ENCODE measurements around the gene CACNB2. TPM values are rescaled to one million over a fixed set of nuclear protein-coding genes. Genes with fewer than 3 reads are reported as not detected.
A peak's percentile ranks its signal among the peaks of the same experiment; 100 is the strongest.

The CACNB2 gene
- total RNA-seq, 2 donors from 2014 or later = 5.5 to 17.4 TPM

DNA sequence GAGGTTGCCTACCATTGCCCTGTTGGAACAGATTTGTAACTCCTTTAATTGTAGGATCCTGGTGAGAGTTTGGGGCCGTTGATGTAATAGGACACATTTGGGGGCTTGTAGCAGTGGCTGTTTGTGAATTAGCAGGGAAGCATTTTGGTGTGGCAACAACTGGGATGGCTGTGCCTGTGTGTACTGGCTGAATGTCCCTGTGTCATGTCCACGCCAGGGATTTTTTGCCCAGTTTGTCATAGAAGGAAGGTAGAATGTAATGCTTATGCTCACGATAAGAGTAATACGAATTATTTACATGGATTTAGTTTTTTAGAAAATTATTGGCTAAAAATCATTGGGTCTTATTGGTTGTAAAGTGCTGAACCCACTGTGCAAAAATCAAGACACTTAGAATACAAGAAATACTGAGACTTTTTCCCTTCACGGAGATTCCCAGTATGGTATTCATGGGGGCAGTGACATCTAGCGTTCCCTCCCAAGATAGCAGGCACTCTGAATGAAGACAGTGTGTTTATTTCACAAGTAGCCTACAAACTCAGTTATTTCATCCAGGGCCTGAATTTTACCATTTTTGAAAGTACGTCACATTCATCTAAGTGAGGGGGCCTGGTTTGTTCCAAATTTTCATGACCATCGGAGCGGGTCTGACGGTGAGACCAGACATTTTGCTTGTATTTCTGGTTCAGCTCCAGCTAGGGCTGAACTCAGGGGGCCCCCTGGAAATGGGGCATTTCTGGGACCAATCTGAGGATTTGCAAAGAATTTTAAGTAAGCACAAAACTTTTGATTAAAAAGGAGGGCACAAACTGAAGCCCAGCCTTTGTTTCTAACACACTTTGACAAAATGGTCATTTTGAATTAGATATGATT, 74.7 kb downstream of the CACNB2 start:
- peak; percentile 33 for DNase-seq (ENCODE audit: low spot score)
- H3K27me3 ChIP-seq (replicated peaks; ENCODE audit: insufficient read depth) = no peaks in the 10 kb centered on the region
- WGBS = 32% methylated on average over 10 of the region's 10 CpGs
- no peaks in the 10 kb centered on the region for H3K9me3 ChIP-seq
- no peaks in the 10 kb centered on the region for H3K36me3 ChIP-seq
- no peaks in the 10 kb centered on the region for H3K4me1 ChIP-seq (replicated peaks)
- TF ChIP-seq, protein P1, sequence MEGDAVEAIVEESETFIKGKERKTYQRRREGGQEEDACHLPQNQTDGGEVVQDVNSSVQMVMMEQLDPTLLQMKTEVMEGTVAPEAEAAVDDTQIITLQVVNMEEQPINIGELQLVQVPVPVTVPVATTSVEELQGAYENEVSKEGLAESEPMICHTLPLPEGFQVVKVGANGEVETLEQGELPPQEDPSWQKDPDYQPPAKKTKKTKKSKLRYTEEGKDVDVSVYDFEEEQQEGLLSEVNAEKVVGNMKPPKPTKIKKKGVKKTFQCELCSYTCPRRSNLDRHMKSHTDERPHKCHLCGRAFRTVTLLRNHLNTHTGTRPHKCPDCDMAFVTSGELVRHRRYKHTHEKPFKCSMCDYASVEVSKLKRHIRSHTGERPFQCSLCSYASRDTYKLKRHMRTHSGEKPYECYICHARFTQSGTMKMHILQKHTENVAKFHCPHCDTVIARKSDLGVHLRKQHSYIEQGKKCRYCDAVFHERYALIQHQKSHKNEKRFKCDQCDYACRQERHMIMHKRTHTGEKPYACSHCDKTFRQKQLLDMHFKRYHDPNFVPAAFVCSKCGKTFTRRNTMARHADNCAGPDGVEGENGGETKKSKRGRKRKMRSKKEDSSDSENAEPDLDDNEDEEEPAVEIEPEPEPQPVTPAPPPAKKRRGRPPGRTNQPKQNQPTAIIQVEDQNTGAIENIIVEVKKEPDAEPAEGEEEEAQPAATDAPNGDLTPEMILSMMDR (IDR thresholded peaks at IDR 0.05) = peak in 3 of 4 experiments; percentile 51 to 68 (median 63)
- no peak for TF ChIP-seq POLR2A (IDR thresholded peaks at IDR 0.05)
- intact Hi-C loops (cut with DNase I) = loop anchor here (5.0 to 10.0 kb wide), 3 partner anchors 303 to 610 kb away; no protein-coding TSS in a partner anchor
- H3K4me3 ChIP-seq = no peak overlapping the region
- no peak overlapping the region for H3K27ac ChIP-seq

- no peak for TF ChIP-seq POLR2A (IDR thresholded peaks at IDR 0.05)
- TF ChIP-seq, protein P1 (IDR thresholded peaks at IDR 0.05) = peak in 3 of 4 experiments; percentile 25 to 38 (median 25)
- Histone ChIP-seq H3K4me3 (no peak overlapping the region), H3K36me3 (no peaks in the 10 kb centered on the region), H3K4me1 (replicated peaks) (no peaks in the 10 kb centered on the region), H3K27ac (no peak overlapping the region), H3K9me3 (no peaks in the 10 kb centered on the region), H3K27me3 (replicated peaks; ENCODE audit: insufficient read depth) (no peaks in the 10 kb centered on the region)
- 48% methylated on average over 2 of the region's 2 CpGs for WGBS
- intact Hi-C loops (cut with DNase I) = loop anchor here (5.0 to 10.0 kb wide), 3 partner anchors 304 to 612 kb away; no protein-coding TSS in a partner anchor
- DNase-seq (ENCODE audit: low spot score) = no peak
These were observed 76.3 kb downstream of the CACNB2 start for GRCh38 chr10:18216482-18216881.

GRCh38 chr10:18217577-18217976, 77.4 kb downstream of the CACNB2 start:
- 88% methylated on average over 2 of the region's 2 CpGs for WGBS
- DNase-seq (ENCODE audit: low spot score) = no peak
- Histone ChIP-seq H3K9me3 (no peaks in the 10 kb centered on the region), H3K4me3 (no peak overlapping the region), H3K27me3 (replicated peaks; ENCODE audit: insufficient read depth) (no peaks in the 10 kb centered on the region), H3K4me1 (replicated peaks) (no peaks in the 10 kb centered on the region), H3K36me3 (no peaks in the 10 kb centered on the region), H3K27ac (no peak overlapping the region)
- intact Hi-C loops (cut with DNase I) = loop anchor here (5.0 to 10.0 kb wide), 3 partner anchors 305 to 613 kb away; no protein-coding TSS in a partner anchor
- TF ChIP-seq POLR2A (IDR thresholded peaks at IDR 0.05) (no peak), POLR2AphosphoS5 (IDR thresholded peaks at IDR 0.05) (no peak)
- TF ChIP-seq, protein P1 (IDR thresholded peaks at IDR 0.05) = no peak

DNA sequence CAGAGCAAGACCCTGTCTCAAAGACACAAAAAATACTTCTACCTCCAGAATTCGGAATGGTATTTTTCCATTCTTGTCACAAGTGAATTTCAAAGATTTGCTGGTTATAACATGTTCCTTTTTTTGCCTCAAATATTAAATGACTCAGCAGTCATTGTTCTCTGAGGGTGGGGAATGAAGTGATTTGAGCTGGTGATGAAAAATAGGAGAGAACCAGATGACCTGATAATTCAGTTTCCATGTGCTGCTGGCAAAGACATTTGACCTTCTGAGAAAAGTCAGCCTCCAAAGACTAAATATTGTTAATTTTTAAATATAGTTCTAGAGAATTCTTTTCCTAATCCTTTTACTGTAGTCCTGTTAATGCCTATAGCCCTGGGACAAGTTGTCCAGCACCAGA, 78.9 kb downstream of the CACNB2 start:
- no peak for DNase-seq (ENCODE audit: low spot score)
- no peak overlapping the region for H3K27ac ChIP-seq
- no peaks in the 10 kb centered on the region for H3K27me3 ChIP-seq (replicated peaks; ENCODE audit: insufficient read depth)
- H3K9me3 ChIP-seq = no peaks in the 10 kb centered on the region
- TF ChIP-seq POLR2A (IDR thresholded peaks at IDR 0.05) (no peak), POLR2AphosphoS5 (IDR thresholded peaks at IDR 0.05) (no peak)
- TF ChIP-seq, protein P1 (IDR thresholded peaks at IDR 0.05) = no peak
- intact Hi-C loops (cut with DNase I) = loop anchor here (5.0 to 10.0 kb wide), 3 partner anchors 307 to 614 kb away; no protein-coding TSS in a partner anchor
- WGBS = 62% methylated on average over 1 of the region's 1 CpG
- H3K4me1 ChIP-seq (replicated peaks) = no peaks in the 10 kb centered on the region
- no peak overlapping the region for H3K4me3 ChIP-seq
- H3K36me3 ChIP-seq = no peaks in the 10 kb centered on the region

Measured in prostate gland (tissue), 2 donors.